GM19238 (cell line): ENCODE data around the gene NF1.

Source experiments
- DNase-seq: peaks from one replicate; pipeline ENCODE4 v3.0.0; 2011; ENCODE audit warnings: low spot score; ENCODE audit not compliant: insufficient read length

The NF1 gene

DNA sequence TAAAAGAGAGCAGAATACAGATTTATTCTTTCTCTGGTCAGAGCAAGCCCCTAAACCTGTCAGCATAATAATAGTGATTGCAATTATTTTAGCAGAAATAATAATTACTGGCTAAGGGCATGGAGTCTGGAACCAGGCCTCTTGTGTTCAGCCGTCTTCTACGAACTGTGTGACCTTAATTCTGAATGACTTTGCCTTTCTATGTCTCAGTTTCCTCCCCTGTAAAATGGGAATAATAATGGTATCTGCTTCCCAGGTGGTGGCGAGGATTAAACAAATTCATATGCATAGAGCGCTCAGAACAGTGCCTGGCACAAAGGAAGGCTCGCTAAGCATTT lies 330.1 kb downstream of the NF1 start:
- DNase-seq = no peak

- DNase-seq = no peak
Measured at GRCh38 chr17:31425282-31426040, 330.7 kb downstream of the NF1 start.
